PC-9 (cell line): ENCODE results near the gene TRH. TPM values are rescaled to one million over a fixed set of nuclear protein-coding genes. Genes with fewer than 3 reads are reported as not detected.

Experiments
- BruUV-seq: library from RNA; stranded (reverse); fragments of 400-500 nt; replicated peaks from 2 replicates; lab custom pipeline; 2021; lab: Mats Ljungman, UMichigan
- CTCF ChIA-PET: fragments of 300-600 bp; sonication (Branson Sonifier 250); formaldehyde crosslinking; loops from one replicate; lab custom pipeline; 2022; ENCODE audit warnings: antibody characterized with exemption; lab: Charles Lee
- POLR2A ChIA-PET: fragments of 300-600 bp; sonication (Branson Sonifier 250); formaldehyde crosslinking; loops from one replicate; lab custom pipeline; 2022; ENCODE audit warnings: antibody characterized with exemption; ENCODE audit not compliant: unreplicated experiment; lab: Charles Lee
- DNase-seq, 2 experiments: peaks; one replicate each; pipeline versions ENCODE4 v3.0.0 to v3.0.0-alpha.2; 2015 to 2022; ENCODE audit warnings: mixed read lengths in 1 of 2
- H2AFZ ChIP-seq: fragments of 200-600 bp; sonication (generic); 2 replicates; pipeline ENCODE4 v1.8.1; 2017; ENCODE audit warnings: antibody characterized with exemption
- H3F3A ChIP-seq: fragments of 200-600 bp; sonication (generic); 2 replicates; pipeline ENCODE4 v1.8.1; 2017; ENCODE audit warnings: antibody characterized with exemption, mild to moderate bottlenecking, low read depth; ENCODE audit not compliant: insufficient read depth
- H3K27ac ChIP-seq: fragments of 200-600 bp; sonication (generic); 2 replicates; pipeline ENCODE4 v1.6.1; 2016; ENCODE audit warnings: mixed run types
- H3K27me3 ChIP-seq: fragments of 200-600 bp; sonication (generic); 2 replicates; pipeline ENCODE4 v1.6.1; 2016; ENCODE audit warnings: low read depth, mixed run types; ENCODE audit not compliant: insufficient read depth
- H3K36me3 ChIP-seq: fragments of 200-600 bp; sonication (generic); 2 replicates; pipeline ENCODE4 v1.6.1; 2016; ENCODE audit warnings: low read depth, mixed run types
- H3K4me1 ChIP-seq: fragments of 200-600 bp; sonication (generic); replicated peaks from 2 replicates; pipeline ENCODE4 v1.6.1; 2016; ENCODE audit warnings: mixed run types; ENCODE audit not compliant: insufficient read depth
- H3K4me2 ChIP-seq: fragments of 200-600 bp; sonication (generic); 2 replicates; pipeline ENCODE4 v1.6.1; 2017; ENCODE audit warnings: mixed run types
- H3K4me3 ChIP-seq: fragments of 200-600 bp; sonication (generic); 2 replicates; pipeline ENCODE4 v1.6.1; 2016; ENCODE audit warnings: mixed run types
- H3K79me2 ChIP-seq: fragments of 200-600 bp; sonication (generic); 2 replicates; pipeline ENCODE4 v1.6.1; 2017; ENCODE audit warnings: low read depth, mixed run types
- H3K9me2 ChIP-seq: fragments of 200-600 bp; sonication (generic); 2 replicates; pipeline ENCODE4 v1.8.1; 2017; ENCODE audit warnings: mild to moderate bottlenecking; ENCODE audit not compliant: insufficient read depth
- H3K9me3 ChIP-seq: fragments of 200-600 bp; sonication (generic); 2 replicates; pipeline ENCODE4 v1.8.1; 2016; ENCODE audit warnings: low read depth; ENCODE audit not compliant: insufficient read depth
- H4K20me1 ChIP-seq: fragments of 200-600 bp; sonication (generic); 2 replicates; pipeline ENCODE4 v1.8.1; 2017; ENCODE audit not compliant: insufficient read depth
- EZH2 ChIP-seq: fragments of 200-600 bp; sonication (generic); IDR thresholded peaks from 2 replicates; pipeline ENCODE4 v1.8.0; 2017; ENCODE audit warnings: antibody characterized with exemption, low read depth
- intact Hi-C: fragments of 100-400 bp; cut with micrococcal nuclease; formaldehyde crosslinking; loops from one replicate; pipeline ENCODE4 v1.10.0; 2022; ENCODE audit not compliant: unreplicated experiment
- total RNA-seq: library from RNA; stranded (reverse); gene quantifications from 2 replicates; pipeline ENCODE4 v1.2.3, GENCODE V29; 2021
- TF ChIP-seq, protein P1 (sequence below): fragments of 200-600 bp; sonication (generic); conservative IDR thresholded peaks from 2 replicates; pipeline ENCODE4 v1.6.1; 2017; ENCODE audit warnings: mixed run types, antibody characterized with exemption, mild to moderate bottlenecking, moderate library complexity

The TRH gene
- total RNA-seq, 1 experiment from 2014 or later: not detected

DNA sequence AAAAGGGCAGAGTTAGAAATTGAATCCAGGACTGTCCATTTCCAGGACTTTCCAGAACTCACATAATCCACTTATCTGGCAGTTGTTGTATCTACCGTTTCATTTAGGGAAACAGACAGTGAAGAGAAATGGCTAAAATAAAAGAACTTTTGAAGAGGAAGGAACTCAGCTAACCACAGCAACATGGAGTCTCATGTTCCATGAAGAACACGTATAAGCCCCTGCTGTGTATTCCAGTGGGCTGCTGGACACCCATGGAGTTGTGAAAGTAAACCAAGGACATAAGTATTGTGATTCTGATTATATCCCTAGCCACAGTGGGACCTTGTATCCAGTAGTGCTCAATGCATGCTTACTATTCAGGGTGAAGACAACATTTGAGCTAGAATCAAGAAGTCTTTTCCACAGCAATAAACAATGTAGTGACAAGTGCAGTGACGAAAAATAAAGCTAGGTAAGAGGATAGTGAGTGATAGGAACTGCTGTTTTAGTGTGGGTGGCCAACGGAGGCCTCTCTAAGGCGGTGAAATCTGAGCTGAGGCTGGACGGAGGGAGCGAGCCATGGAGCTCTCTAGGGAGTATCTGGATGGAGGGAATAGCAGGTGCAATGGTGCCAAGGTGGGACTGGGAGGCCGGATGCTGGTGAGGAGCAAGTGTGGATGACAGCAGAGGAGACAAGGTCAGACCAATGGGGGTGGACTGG, 26.8 kb upstream of the TRH start:
- ChIA-PET POLR2A (no interaction called here), CTCF (interaction anchor here (0.6 to 0.7 kb wide), 3 partner anchors 150 to 458 kb away, joined by 3 to 5 read pairs (median 3); no protein-coding TSS in a partner anchor)
- BruUV-seq: no TSS peak
- H3F3A ChIP-seq: no peaks in the 10 kb centered on the region
- H3K4me3 ChIP-seq: no peak overlapping the region
- H3K27ac ChIP-seq: no peak overlapping the region
- H3K4me2 ChIP-seq: no peak overlapping the region
- TF ChIP-seq, protein P1, sequence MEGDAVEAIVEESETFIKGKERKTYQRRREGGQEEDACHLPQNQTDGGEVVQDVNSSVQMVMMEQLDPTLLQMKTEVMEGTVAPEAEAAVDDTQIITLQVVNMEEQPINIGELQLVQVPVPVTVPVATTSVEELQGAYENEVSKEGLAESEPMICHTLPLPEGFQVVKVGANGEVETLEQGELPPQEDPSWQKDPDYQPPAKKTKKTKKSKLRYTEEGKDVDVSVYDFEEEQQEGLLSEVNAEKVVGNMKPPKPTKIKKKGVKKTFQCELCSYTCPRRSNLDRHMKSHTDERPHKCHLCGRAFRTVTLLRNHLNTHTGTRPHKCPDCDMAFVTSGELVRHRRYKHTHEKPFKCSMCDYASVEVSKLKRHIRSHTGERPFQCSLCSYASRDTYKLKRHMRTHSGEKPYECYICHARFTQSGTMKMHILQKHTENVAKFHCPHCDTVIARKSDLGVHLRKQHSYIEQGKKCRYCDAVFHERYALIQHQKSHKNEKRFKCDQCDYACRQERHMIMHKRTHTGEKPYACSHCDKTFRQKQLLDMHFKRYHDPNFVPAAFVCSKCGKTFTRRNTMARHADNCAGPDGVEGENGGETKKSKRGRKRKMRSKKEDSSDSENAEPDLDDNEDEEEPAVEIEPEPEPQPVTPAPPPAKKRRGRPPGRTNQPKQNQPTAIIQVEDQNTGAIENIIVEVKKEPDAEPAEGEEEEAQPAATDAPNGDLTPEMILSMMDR: no peak
- TF ChIP-seq EZH2: no peak
- no peaks in the 10 kb centered on the region for H3K36me3 ChIP-seq
- no peak overlapping the region for H2AFZ ChIP-seq
- no peaks in the 10 kb centered on the region for H3K4me1 ChIP-seq
- no peaks in the 10 kb centered on the region for H4K20me1 ChIP-seq
- DNase-seq: no peak
- peaks cover 5% of the 10 kb centered on the region; the same call in 1 of the 2 replicates for H3K9me3 ChIP-seq
- no peaks in the 10 kb centered on the region for H3K9me2 ChIP-seq
- H3K79me2 ChIP-seq: no peaks in the 10 kb centered on the region
- peaks cover 21% of the 10 kb centered on the region; the same call in 1 of the 2 replicates for H3K27me3 ChIP-seq
- intact Hi-C loops: loop anchor here (10.0 kb wide), 1 partner anchor 297 kb away; no protein-coding TSS in a partner anchor

DNA sequence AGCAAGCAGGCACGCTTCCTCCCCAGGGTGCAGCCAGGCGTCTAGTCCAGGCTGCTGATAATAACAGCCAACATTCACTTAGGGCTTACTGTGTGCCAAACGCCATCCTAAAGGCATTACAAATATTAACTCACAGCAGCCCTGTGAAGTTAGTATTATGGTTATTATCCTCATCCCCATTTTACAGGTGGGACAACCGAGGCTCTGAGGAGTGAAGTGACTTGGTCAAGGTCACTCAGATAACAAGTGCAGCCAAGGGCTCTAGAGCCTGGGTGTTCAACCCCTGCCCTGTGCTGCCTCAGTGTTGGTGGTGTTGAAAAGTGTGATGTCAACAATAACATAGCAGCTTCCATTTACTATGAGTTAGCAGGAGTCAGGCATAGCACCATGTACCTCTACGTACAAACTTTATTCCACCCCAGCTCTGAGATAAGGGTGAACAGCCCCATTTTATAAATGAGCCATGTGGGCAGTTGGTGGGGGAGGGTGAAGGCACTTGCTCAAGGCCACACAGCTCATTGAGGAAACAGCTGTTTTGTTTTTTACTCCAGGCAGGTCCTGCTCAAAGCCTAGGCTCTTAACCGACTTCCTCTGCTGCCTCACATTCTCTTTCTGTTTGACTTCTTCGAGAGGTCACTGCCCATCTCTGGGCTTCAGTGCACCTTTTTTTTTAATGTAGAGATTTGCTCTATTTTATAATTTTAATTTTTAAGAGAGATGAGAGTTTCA, 24.0 kb upstream of the TRH start:
- H3K36me3 ChIP-seq: no peaks in the 10 kb centered on the region
- H3K9me2 ChIP-seq: no peaks in the 10 kb centered on the region
- no peaks in the 10 kb centered on the region for H3K4me1 ChIP-seq
- H4K20me1 ChIP-seq: no peaks in the 10 kb centered on the region
- H3K27ac ChIP-seq: no peak overlapping the region
- H3K9me3 ChIP-seq: peaks cover 5% of the 10 kb centered on the region; the same call in 1 of the 2 replicates
- no peak overlapping the region for H3K4me3 ChIP-seq
- TF ChIP-seq, protein P1: no peak
- TF ChIP-seq EZH2: no peak
- ChIA-PET CTCF (no interaction called here), POLR2A (no interaction called here)
- no peaks in the 10 kb centered on the region for H3F3A ChIP-seq
- intact Hi-C loops: no loop called here
- no TSS peak for BruUV-seq
- H3K4me2 ChIP-seq: no peak overlapping the region
- H3K79me2 ChIP-seq: no peaks in the 10 kb centered on the region
- no peak overlapping the region for H2AFZ ChIP-seq
- H3K27me3 ChIP-seq: peaks cover 30% of the 10 kb centered on the region; the same call in 1 of the 2 replicates
- DNase-seq: no peak

DNA sequence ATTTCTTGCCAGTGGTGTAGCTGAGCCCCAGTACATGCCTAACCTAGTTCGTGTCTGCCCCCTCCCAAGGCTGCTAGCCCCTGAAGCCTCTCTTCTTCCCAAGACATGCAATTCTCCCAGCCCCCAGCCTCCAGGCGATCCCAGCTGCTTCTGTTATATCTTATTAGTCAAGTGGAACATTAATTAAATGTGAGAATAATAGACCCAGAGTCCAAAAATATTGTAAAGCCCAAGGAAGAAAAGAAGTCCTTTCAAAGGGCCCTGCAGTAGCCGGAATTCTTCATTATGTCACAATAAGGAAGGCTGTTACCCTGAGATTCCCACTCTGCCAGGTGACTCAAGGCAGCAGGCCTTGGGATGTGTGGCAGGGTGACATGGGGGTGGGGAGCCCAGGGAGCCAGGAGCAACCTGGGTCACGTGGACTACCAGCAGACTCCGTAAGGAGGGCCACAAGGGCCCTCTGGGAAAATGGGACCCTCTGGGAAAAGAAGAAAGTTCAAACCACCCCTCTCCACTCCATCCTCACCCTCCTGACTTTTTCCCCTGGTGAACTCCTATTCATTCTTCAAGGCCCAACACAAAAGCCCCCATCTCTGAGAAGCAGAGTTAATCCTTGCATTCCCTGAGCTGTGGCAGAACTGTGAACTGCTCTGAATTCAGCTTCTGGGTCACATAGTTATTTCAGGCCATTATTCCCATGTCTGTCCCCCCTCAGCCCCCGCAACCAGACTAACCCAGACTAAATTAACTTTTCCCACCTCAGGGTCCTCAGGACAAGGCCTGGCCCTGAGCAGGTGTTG, 21.8 kb upstream of the TRH start:
- ChIA-PET POLR2A (no interaction called here), CTCF (no interaction called here)
- H3K36me3 ChIP-seq: no peaks in the 10 kb centered on the region
- H3K4me3 ChIP-seq: no peak overlapping the region
- no peaks in the 10 kb centered on the region for H3K79me2 ChIP-seq
- no peaks in the 10 kb centered on the region for H4K20me1 ChIP-seq
- H3F3A ChIP-seq: no peaks in the 10 kb centered on the region
- DNase-seq: no peak
- no peak overlapping the region for H2AFZ ChIP-seq
- no TSS peak for BruUV-seq
- no peaks in the 10 kb centered on the region for H3K9me2 ChIP-seq
- H3K27me3 ChIP-seq: peaks cover 22% of the 10 kb centered on the region; the same call in 1 of the 2 replicates
- no peak overlapping the region for H3K27ac ChIP-seq
- TF ChIP-seq, protein P1: no peak
- no peak for TF ChIP-seq EZH2
- H3K9me3 ChIP-seq: no peaks in the 10 kb centered on the region
- H3K4me2 ChIP-seq: no peak overlapping the region
- H3K4me1 ChIP-seq: no peaks in the 10 kb centered on the region
- intact Hi-C loops: no loop called here
